Prostate gland (tissue), 2 donors: ENCODE measurements around the gene GAB2. TPM values are rescaled to one million over a fixed set of nuclear protein-coding genes. Genes with fewer than 3 reads are reported as not detected.

Experiments used
- DNase-seq: peaks from one replicate; pipeline ENCODE4 v3.0.0-alpha.2; 2019; ENCODE audit warnings: low spot score
- H3K27ac ChIP-seq, 2 donors: fragments of 200-600 bp; sonication (generic); 2 replicates each; pipeline ENCODE4 v1.5.1; 2017 to 2019
- H3K27me3 ChIP-seq: fragments of 200-600 bp; sonication (generic); replicated peaks from 2 replicates; pipeline ENCODE4 v1.5.1; 2019; ENCODE audit not compliant: insufficient read depth
- H3K36me3 ChIP-seq, 2 donors: fragments of 200-600 bp; sonication (generic); 1 replicate in 1 of 2; 2 replicates in 1 of 2; pipeline versions ENCODE4 v1.5.1 to v1.8.1; 2017 to 2019
- H3K4me1 ChIP-seq: fragments of 200-600 bp; sonication (generic); replicated peaks from 2 replicates; pipeline ENCODE4 v1.5.1; 2019
- H3K4me3 ChIP-seq, 2 donors: fragments of 200-600 bp; sonication (generic); 2 replicates each; pipeline ENCODE4 v1.5.1; 2017 to 2019
- H3K9me3 ChIP-seq: fragments of 200-600 bp; sonication (generic); 2 replicates; pipeline ENCODE4 v1.5.1; 2017
- POLR2A ChIP-seq: fragments of 450-650 bp; IDR thresholded peaks from one replicate; pipeline ENCODE4 v1.6.1; 2016; ENCODE audit warnings: antibody characterized with exemption, mild to moderate bottlenecking
- POLR2AphosphoS5 ChIP-seq: sonication (generic); formaldehyde crosslinking; IDR thresholded peaks from one replicate; pipeline ENCODE4 v1.6.1; 2017; ENCODE audit warnings: antibody characterized with exemption
- WGBS: methylation state at CpG from one replicate; pipeline ENCODE4 v1.1.5; 2018; 5-methylcytosine and 5-hydroxymethylcytosine counted together
- intact Hi-C: fragments of 100-400 bp; cut with DNase I; formaldehyde crosslinking; loops from one replicate; pipeline ENCODE4 v1.14.2; 2022
- total RNA-seq, 2 donors: library from RNA; depleted of rRNA; stranded (reverse); fragments of >200 nt; gene quantifications; one replicate each; pipeline ENCODE4 v1.1.0, GENCODE V29; 2016
- TF ChIP-seq, protein P1 (sequence below), 4 experiments: fragments of 200-600 bp in 2 of 4; fragments of 450-650 bp in 2 of 4; sonication (generic) in 2 of 4; IDR thresholded peaks; 1 replicate in 3 of 4; 2 replicates in 1 of 4; pipeline ENCODE4 v1.5.1; 2016 to 2019; ENCODE audit warnings: antibody characterized with exemption in 4 of 4, mild to moderate bottlenecking in 2 of 4, moderate library complexity in 2 of 4

GAB2 gene
- total RNA-seq, 2 donors from 2014 or later, result 7.4 to 12.8 TPM

DNA sequence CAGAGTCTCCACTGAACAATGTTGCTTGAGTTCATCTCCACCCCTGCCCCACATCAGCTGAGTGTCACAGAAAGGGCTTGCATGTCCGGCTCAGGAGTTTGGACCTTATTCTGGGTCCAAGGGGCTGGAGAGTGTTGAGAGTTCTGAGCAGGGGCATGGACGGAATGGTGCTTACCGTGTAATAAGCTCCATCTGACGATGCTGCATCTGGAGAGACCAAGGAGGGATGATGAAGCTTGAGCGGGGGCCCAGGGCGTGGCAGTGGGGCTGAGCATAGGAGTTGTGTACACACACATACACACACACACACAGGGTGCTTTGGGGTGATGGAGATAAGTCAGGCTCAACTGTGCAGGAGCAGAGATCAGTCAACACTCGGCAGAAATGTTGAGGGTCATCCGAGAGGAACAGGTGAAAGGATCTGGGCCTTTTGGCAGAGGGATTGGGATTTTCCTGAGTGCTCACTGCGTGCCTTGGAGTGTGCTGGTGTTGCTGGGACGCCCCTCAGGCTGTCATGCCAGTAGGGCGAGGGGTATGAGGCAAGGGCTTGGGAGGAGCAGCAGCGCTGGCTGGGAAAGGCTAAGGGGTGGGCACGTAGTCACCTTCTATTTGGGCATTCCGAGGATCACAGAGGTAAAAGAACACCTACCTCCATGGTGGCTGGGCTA lies 226.6 kb downstream of the GAB2 start:
- Histone ChIP-seq H3K4me3 (no peak overlapping the region), H3K27me3 (no peaks in the 10 kb centered on the region), H3K4me1 (no peaks in the 10 kb centered on the region), H3K27ac (no peak overlapping the region), H3K9me3 (no peaks in the 10 kb centered on the region), H3K36me3 (no peaks in the 10 kb centered on the region)
- DNase-seq, result no peak
- 85% methylated on average over 14 of the region's 14 CpGs for WGBS
- intact Hi-C loops, result no loop called here
- TF ChIP-seq, protein P1, sequence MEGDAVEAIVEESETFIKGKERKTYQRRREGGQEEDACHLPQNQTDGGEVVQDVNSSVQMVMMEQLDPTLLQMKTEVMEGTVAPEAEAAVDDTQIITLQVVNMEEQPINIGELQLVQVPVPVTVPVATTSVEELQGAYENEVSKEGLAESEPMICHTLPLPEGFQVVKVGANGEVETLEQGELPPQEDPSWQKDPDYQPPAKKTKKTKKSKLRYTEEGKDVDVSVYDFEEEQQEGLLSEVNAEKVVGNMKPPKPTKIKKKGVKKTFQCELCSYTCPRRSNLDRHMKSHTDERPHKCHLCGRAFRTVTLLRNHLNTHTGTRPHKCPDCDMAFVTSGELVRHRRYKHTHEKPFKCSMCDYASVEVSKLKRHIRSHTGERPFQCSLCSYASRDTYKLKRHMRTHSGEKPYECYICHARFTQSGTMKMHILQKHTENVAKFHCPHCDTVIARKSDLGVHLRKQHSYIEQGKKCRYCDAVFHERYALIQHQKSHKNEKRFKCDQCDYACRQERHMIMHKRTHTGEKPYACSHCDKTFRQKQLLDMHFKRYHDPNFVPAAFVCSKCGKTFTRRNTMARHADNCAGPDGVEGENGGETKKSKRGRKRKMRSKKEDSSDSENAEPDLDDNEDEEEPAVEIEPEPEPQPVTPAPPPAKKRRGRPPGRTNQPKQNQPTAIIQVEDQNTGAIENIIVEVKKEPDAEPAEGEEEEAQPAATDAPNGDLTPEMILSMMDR (IDR thresholded peaks at IDR 0.05), result no peak
- TF ChIP-seq POLR2AphosphoS5, result no peak
- TF ChIP-seq POLR2A, result no peak

- Histone ChIP-seq H3K27me3 (no peaks in the 10 kb centered on the region), H3K4me3 (no peak overlapping the region), H3K27ac (no peak overlapping the region), H3K36me3 (no peaks in the 10 kb centered on the region), H3K4me1 (no peaks in the 10 kb centered on the region), H3K9me3 (no peaks in the 10 kb centered on the region)
- DNase-seq, result no peak
- WGBS, result 67% methylated on average over 3 of the region's 3 CpGs
- TF ChIP-seq, protein P1 (IDR thresholded peaks at IDR 0.05), result no peak
- TF ChIP-seq POLR2A, result no peak
- TF ChIP-seq POLR2AphosphoS5, result no peak
- intact Hi-C loops, result no loop called here
Observed at GRCh38 chr11:78190374-78190773, 227.2 kb downstream of the GAB2 start.

DNA sequence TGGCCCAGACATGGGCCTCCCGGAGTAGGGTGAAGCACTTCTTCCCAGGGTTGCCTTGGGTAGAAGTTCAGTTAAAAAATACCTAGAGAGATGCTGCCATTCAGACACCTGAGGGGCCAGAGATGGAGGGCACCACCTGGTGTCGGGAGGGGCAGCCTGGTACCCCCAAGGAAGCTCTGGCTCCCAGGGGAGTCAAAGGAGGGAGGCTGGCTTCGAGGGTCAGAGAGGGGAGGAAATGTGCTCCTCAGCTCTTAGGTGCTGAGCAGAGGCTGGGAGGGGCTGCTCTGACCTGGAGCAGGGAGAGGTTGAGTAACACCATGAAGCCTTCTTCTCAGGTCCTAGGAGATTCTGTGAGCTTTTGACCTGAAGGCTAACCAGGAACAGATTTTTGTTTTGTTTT lies 227.8 kb downstream of the GAB2 start:
- 44% methylated on average over 3 of the region's 3 CpGs for WGBS
- no peaks in the 10 kb centered on the region for H3K4me1 ChIP-seq
- H3K4me3 ChIP-seq, result no peak overlapping the region
- H3K36me3 ChIP-seq, result no peaks in the 10 kb centered on the region
- TF ChIP-seq, protein P1 (IDR thresholded peaks at IDR 0.05), result no peak
- TF ChIP-seq POLR2A, result no peak
- TF ChIP-seq POLR2AphosphoS5, result no peak
- intact Hi-C loops, result no loop called here
- DNase-seq, result no peak
- no peak overlapping the region for H3K27ac ChIP-seq
- no peaks in the 10 kb centered on the region for H3K9me3 ChIP-seq
- no peaks in the 10 kb centered on the region for H3K27me3 ChIP-seq

DNA sequence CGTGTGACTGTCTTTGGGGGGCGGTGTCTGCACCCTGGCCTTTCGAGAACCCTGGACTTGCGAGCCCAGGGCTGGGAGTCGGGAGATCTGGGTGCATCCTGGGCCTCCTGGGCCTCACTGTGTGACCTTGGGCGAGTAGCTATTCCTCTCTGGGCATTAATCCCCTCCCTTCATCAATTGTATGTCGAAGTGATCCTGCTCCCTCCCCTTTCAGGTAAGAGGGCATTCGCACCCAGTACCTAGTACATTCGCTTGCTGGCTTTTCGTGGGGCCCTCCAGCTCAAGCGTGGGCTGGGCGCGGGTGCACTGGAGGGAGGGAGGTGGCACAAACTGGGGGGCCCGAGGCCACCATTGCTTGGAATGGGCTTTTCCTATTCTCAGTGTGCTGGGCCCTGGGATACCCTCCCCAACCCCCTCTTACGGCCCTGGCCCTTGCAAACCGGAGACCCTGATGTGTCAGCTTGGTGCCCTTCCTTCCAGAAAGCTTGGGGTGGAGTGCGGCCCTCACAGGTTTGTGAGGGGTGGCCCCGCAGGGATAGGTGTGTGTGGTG lies 228.4 kb downstream of the GAB2 start:
- Histone ChIP-seq H3K27ac (peak overlapping the region; percentile 79 to 87), H3K4me3 (peak overlapping the region; percentile 64 to 88), H3K36me3 (no peaks in the 10 kb centered on the region), H3K4me1 (no peaks in the 10 kb centered on the region), H3K9me3 (no peaks in the 10 kb centered on the region), H3K27me3 (no peaks in the 10 kb centered on the region)
- WGBS, result 32% methylated on average over 16 of the region's 18 CpGs
- no peak for DNase-seq
- intact Hi-C loops, result no loop called here
- TF ChIP-seq POLR2AphosphoS5 (no peak), POLR2A (no peak)
- TF ChIP-seq, protein P1 (IDR thresholded peaks at IDR 0.05), result no peak
